HL-60/S4 treated with phorbol 12-myristate 13-acetate at 8.2 ng/mL for 4 days and 3 days (cell line): ENCODE measurements around the gene STYXL1.
"Not testable (repeated sequence)": the region's sequence is repeated elsewhere in the genome, so short reads cannot be mapped to it uniquely, and the experiment has no call there.

Experiments
- in situ Hi-C: fragments of 300-500 bp; cut with MboI; formaldehyde crosslinking; loops from 2 replicates; pipeline ENCODE4 v1.15.0; 2022; ENCODE audit warnings: low sequenced_read_pairs

Gene STYXL1

GRCh38 chr7:76040126-76040525 lies 7.7 kb downstream of the STYXL1 start:
- in situ Hi-C loops: no loop called here

- in situ Hi-C loops: no loop called here
These were observed 10.5 kb downstream of the STYXL1 start for GRCh38 chr7:76037310-76037709.

GRCh38 chr7:76031964-76032363 lies 15.8 kb downstream of the STYXL1 start:
- in situ Hi-C loops: no loop called here

DNA sequence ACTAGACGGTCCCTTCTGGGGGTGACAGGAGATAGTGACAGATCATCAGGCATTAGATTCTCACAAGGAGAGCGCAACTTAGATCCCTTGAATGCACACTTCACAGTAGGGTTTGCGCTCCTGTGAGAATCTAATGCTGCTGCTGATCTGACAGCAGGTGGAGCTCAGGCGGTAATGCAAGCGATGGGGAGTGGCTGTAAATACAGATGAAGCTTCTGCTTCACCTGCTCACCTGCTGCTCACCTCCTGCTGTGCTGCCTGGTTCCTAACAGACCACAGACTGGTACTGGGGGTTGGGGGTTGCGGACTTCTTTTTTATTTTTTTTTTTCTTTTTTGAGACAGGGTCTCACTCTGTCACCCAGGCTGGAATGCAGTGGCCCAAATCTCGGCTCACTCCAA lies 18.1 kb downstream of the STYXL1 start:
- in situ Hi-C loops: not testable (repeated sequence)

DNA sequence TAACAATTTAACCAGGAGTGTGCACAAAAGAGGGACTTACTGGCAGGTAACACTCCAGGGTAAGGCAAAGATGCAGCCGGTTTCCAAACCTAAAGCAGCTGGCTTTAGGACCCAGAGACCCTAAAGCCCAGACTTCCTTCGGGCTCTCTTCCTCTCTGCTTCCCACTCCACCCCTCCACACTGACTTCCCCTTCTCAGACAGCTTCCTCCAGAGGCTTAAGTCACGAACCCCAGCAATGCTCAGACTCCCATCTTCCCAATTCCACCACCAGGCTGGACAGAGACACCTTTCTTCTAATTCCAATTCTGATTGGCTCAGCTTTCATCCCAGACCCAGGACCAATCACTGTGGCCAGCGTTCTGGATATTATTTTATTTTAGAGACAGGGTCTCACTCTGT lies 24.8 kb downstream of the STYXL1 start:
- in situ Hi-C loops: loop anchor here (25.0 kb wide), 2 partner anchors 136 to 961 kb away; partner anchors contain the start of genes RCC1L and RHBDD2

- in situ Hi-C loops: loop anchor here (25.0 kb wide), 2 partner anchors 135 to 960 kb away; partner anchors contain the start of genes RCC1L and RHBDD2
These were observed 25.6 kb downstream of the STYXL1 start for GRCh38 chr7:76022026-76022780.

DNA sequence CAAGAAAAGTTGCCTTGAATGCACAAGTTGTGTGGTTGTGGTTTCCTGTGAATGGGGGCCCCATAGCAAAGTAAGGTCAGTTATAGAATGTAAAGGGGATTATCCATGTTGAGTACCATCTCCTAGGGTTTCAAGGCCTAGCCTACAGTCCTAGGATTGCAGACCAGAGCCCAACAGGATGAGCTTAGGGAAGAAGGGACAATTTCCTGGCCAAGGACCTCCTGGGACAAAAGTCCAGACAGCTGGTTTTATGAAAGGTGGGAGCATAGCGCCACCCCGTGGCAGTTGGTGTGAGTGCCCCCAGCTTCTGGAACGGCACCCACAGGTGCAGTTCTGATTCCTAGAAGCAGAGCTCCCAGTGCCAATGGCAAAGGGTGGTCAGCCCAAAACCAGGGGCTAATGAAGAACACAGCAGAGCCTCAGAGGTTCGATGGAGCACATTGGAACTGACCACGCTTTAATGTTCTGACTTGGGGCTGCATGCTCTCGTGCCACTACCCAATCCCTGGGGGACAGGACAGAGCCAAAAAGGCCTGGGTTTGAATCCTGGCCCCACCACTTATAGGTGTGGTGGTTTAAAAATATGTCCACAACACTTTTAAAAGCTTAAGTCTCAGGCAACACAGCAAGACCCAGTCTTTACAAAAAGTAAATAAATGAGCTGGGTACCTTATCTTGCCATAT lies 27.6 kb downstream of the STYXL1 start:
- in situ Hi-C loops: loop anchor here (25.0 kb wide), 2 partner anchors 133 to 958 kb away; partner anchors contain the start of genes RCC1L and RHBDD2

DNA sequence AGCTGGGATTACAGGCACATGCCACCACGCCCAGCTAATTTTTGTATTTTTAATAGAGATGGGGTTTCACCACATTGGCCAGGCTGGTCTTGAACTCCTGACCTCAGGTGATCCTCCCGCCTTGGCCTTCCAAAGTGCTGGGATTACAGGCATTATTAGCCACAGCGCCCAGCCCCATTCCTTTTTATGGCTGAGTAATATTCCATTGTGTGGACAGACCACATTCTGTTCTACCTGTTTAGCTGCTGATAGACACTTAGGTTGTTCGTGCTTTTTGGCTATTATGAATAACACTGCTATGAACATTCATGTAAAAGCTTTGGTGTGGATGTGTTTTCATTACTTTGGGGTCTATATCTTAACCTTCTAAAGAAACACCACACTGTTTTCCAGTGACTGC lies 29.3 kb downstream of the STYXL1 start:
- in situ Hi-C loops: loop anchor here (25.0 kb wide), 2 partner anchors 131 to 956 kb away; partner anchors contain the start of genes RCC1L and RHBDD2

DNA sequence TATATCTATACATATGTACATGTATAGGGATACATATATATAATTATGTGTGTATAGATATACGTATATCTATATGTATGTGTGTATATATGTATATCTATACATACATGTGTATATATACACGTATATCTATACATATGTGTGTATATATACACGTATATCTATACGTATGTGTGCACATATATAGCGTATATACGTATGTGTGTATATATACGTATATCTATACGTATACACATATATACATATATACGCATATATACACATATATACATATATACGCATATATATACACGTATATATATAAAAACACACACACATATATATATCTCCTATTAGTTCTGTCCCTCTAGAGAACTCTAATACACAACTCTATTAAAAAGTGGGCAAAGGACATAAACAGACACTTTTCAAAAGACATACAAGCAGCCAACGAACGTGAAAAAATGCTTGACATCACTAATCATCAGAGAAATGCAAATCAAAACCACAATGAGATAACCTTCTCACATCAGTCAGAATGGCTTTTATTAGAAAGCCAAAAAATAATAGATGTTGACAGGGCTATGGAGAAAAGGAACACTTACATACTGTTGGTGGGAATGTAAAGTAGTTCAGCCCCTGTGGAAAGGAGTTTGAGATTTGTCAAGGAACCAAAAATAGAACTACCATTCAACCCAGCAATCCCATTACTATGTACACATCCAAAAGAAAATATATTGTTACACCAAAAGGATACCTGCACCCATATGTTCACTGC lies 31.4 kb downstream of the STYXL1 start:
- in situ Hi-C loops: loop anchor here (25.0 kb wide), 2 partner anchors 129 to 954 kb away; partner anchors contain the start of genes RCC1L and RHBDD2

- in situ Hi-C loops: loop anchor here (25.0 kb wide), 2 partner anchors 124 to 949 kb away; partner anchors contain the start of genes RCC1L and RHBDD2
These were observed 36.3 kb downstream of the STYXL1 start for GRCh38 chr7:76011442-76011861.

GRCh38 chr7:76009672-76010600 lies 37.9 kb downstream of the STYXL1 start:
- in situ Hi-C loops: loop anchor here (25.0 kb wide), 2 partner anchors 123 to 948 kb away; partner anchors contain the start of genes RCC1L and RHBDD2

DNA sequence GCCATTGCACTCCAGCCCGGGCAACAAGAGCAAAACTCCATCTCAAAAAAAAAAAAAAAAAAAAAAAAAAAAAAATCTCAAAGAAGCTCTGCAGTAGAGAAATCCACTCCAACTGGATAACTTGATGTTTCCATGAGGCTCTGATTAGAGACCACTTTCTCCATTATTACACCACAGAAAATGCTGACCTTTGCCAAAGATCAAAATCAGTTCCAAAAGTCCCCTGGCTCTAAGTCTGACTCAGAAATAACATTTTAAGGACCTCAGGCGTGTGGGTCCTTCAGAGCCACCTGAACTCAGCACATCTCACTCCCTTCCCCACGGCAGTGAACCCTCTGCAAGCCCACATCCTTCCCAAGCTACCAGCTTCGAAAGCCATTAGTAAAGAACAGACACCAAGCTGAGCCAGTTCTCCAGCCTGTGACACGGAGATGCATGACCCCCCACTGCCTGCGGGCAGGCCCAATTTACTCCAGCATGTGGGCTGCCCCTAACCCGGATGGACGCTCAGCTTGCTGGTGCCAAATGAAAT lies 39.6 kb downstream of the STYXL1 start:
- in situ Hi-C loops: loop anchor here (25.0 kb wide), 2 partner anchors 121 to 946 kb away; partner anchors contain the start of genes RCC1L and RHBDD2

GRCh38 chr7:76005004-76005403 lies 42.8 kb downstream of the STYXL1 start:
- in situ Hi-C loops: loop anchor here (25.0 kb wide), 2 partner anchors 118 to 943 kb away; partner anchors contain the start of genes RCC1L and RHBDD2

DNA sequence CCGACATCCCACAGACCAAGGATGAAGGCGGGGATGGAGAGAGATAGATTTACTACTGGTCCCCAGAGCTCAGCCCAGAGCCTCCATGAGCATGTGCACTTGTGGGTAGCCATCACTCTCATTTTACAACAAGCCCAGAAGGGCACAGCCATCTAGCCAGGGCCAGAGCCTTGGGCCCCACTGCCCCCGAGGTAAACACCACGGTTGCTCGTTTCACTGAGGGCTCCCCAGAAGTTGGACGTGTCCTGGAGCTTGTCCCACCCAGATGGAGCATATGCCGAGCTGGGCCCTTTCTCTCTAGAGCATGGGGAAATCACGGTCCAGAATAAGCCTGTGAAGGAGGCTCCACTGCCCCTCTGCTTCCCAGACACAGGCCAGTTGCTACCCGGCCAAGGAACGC lies 44.4 kb downstream of the STYXL1 start:
- in situ Hi-C loops: loop anchor here (25.0 kb wide), 2 partner anchors 116 to 941 kb away; partner anchors contain the start of genes RCC1L and RHBDD2

DNA sequence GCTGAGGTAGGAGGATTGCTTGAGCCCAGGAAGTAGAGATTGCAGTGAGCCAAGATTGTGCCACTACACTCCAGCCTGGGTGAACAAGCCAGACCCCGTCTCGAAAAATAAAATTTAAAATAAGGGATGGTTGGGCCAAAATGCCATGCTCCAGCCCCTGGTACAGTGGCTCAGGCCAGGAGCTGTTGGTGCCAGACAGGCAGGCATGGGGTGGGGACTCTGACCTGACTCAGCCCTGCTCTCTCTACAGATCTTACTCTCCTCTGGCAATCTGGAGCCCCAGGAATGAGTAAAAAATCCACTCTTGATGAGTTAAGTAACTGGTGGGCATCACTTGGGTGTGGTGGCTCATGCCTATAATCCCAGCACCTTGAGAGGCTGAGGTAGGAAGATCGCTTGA lies 45.0 kb downstream of the STYXL1 start:
- in situ Hi-C loops: loop anchor here (25.0 kb wide), 2 partner anchors 116 to 941 kb away; partner anchors contain the start of genes RCC1L and RHBDD2

GRCh38 chr7:76002139-76002538 lies 45.7 kb downstream of the STYXL1 start:
- in situ Hi-C loops: loop anchor here (25.0 kb wide), 2 partner anchors 115 to 940 kb away; partner anchors contain the start of genes RCC1L and RHBDD2

DNA sequence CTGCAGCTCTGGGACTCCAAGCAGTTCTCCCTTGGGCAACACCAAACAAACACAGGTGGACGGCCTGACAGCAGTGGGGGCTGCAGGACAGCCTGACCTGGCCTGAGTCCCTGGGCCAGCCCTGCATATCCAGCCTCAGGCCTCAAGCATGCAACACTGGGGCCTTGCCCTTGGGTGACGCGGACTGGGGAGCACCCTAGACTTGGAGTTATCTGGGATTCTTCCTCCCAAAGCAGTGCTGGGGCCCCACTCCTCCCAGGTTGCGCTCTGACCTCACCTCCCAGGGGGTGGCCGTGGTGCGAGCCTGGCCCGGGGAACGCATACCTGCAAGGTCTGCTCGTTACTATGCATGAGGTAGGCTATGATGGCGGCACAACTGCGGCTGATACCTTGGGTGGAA lies 47.2 kb downstream of the STYXL1 start:
- in situ Hi-C loops: loop anchor here (25.0 kb wide), 2 partner anchors 113 to 938 kb away; partner anchors contain the start of genes RCC1L and RHBDD2

DNA sequence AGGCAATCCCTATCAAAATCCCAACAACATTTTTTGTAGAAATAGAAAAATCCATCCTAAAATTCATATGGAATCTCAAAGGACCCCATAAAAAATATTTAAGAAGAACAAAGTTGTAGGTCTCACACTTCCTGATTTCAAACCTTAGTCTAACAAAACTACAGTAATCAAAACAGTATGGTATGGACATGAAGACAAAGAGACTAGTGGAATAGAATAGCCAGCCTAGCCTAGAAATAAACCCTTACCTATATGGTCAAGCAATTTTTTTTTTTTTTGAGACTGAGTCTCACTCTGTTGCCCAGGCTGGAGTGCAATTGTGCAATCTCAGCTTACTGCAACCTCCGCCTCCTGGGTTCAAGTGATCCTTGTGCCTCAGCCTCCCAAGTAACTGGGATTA lies 49.8 kb downstream of the STYXL1 start:
- in situ Hi-C loops: no loop called here

DNA sequence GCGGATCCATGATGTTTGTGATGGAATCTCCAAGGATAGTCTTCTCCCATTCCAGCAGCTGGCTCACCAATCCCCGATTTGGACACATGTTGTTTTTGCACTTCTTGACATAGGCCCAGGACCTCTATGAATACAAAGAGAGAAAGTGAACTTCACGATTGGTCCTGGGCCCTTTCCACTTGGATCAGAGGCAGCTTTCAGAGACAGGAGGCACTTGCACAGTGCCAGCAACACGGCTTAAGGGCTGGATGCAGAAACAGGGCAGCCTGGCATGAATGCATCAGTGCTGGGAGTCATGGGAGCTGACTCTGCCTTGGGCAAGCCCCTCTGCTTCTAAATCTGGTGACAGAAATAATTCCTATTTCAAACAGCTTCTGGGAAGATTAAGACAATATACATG lies 51.3 kb downstream of the STYXL1 start:
- in situ Hi-C loops: no loop called here
